ENCODE results near the gene MEF2D.

DNA sequence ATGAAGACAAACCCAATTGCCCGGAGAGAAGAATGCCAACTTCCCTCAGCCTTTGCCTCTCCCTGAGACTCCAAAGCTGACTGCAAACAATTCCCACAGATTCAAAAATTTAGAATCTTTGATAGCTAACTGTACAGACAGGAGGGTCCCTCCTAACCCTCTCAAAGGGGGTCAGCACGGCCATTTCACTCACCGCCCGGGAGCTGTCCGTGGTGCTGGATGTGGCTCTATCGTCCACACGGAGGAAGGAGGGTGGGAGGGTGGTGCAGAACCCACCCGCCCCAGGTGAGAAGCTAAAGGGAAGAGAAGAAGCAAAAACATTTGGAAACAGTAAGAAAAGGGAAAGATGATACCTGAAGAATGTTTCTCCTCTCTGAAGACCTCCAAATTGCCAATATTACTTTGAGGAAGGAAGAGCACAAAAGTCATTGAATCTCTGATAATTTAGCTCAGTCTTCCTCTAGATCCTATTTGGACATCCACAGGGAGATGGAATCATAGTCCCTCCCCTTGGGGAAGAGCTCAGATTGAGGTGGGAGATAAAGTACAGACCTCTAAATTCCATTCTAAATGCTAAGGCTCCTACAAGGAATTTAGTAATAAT is 86.0 kb downstream of the MEF2D start:
- TF ChIP-seq, protein P1, sequence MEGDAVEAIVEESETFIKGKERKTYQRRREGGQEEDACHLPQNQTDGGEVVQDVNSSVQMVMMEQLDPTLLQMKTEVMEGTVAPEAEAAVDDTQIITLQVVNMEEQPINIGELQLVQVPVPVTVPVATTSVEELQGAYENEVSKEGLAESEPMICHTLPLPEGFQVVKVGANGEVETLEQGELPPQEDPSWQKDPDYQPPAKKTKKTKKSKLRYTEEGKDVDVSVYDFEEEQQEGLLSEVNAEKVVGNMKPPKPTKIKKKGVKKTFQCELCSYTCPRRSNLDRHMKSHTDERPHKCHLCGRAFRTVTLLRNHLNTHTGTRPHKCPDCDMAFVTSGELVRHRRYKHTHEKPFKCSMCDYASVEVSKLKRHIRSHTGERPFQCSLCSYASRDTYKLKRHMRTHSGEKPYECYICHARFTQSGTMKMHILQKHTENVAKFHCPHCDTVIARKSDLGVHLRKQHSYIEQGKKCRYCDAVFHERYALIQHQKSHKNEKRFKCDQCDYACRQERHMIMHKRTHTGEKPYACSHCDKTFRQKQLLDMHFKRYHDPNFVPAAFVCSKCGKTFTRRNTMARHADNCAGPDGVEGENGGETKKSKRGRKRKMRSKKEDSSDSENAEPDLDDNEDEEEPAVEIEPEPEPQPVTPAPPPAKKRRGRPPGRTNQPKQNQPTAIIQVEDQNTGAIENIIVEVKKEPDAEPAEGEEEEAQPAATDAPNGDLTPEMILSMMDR (IDR thresholded peaks at IDR 0.05 in 8 of 11, conservative IDR thresholded peaks at IDR 0.05 in 3 of 11): no peak
- no peak for TF ChIP-seq POLR2A (IDR thresholded peaks at IDR 0.05)
- no peak for TF ChIP-seq POLR2AphosphoS5 (IDR thresholded peaks at IDR 0.05)

Measured in spleen (tissue), 7 donors.